Measurements from ENCODE around the gene GPR132. TPM values are rescaled to one million over a fixed set of nuclear protein-coding genes. Genes with fewer than 3 reads are reported as not detected.

GPR132 gene
- total RNA-seq, 6 donors from 2014 or later: 3.0 to 14.7 (median 7.0) TPM

GRCh38 chr14:105080161-105080560 is 14.9 kb upstream of the GPR132 start:
- whole genome bisulfite sequencing, 2 donors: 88 to 91% methylated on average over 17 of the region's 17 CpGs
- Histone ChIP-seq H3K36me3 (no peaks in the 10 kb centered on the region), H3K27ac (no peak overlapping the region), H3K9me3 (no peaks in the 10 kb centered on the region), H3K4me3 (no peak overlapping the region), H3K4me1 (peaks cover 14 to 20% (median 17%) of the 10 kb centered on the region in 4 donors), H3K27me3 (no peaks in the 10 kb centered on the region)
- no peak for ATAC-seq (ENCODE audit: low FRiP score in 2 of 2)
- DNase-seq: no peak
- TF ChIP-seq EP300 (IDR thresholded peaks at IDR 0.05) (no peak), POLR2AphosphoS5 (IDR thresholded peaks at IDR 0.05) (no peak), POLR2A (IDR thresholded peaks at IDR 0.05) (no peak), CTCF (IDR thresholded peaks at IDR 0.05) (no peak)

- Histone ChIP-seq H3K4me1 (peaks cover 14 to 25% (median 22%) of the 10 kb centered on the region in 4 donors), H3K36me3 (no peaks in the 10 kb centered on the region), H3K4me3 (no peak overlapping the region), H3K9me3 (no peaks in the 10 kb centered on the region), H3K27ac (no peak overlapping the region), H3K27me3 (no peaks in the 10 kb centered on the region)
- DNase-seq (no peak), ATAC-seq (ENCODE audit: low FRiP score in 2 of 2) (no peak)
- WGBS, 2 donors: 86 to 89% methylated on average over 1 of the region's 1 CpG
- TF ChIP-seq CTCF (IDR thresholded peaks at IDR 0.05): no peak
- no peak for TF ChIP-seq POLR2A (IDR thresholded peaks at IDR 0.05)
- TF ChIP-seq POLR2AphosphoS5 (IDR thresholded peaks at IDR 0.05): no peak
- no peak for TF ChIP-seq EP300 (IDR thresholded peaks at IDR 0.05)
Measured at GRCh38 chr14:105078294-105078693, 13.1 kb upstream of the GPR132 start.

GRCh38 chr14:105077649-105077995 is 12.4 kb upstream of the GPR132 start:
- TF ChIP-seq POLR2A (IDR thresholded peaks at IDR 0.05) (no peak), POLR2AphosphoS5 (IDR thresholded peaks at IDR 0.05) (no peak), CTCF (IDR thresholded peaks at IDR 0.05) (no peak), EP300 (IDR thresholded peaks at IDR 0.05) (no peak)
- DNase-seq (peak in 1 of 2 donors; percentile 79), ATAC-seq (ENCODE audit: low FRiP score in 2 of 2) (no peak)
- peaks cover 14 to 25% (median 22%) of the 10 kb centered on the region in 4 donors for H3K4me1 ChIP-seq
- no peak overlapping the region for H3K4me3 ChIP-seq
- H3K36me3 ChIP-seq: no peaks in the 10 kb centered on the region
- no peak overlapping the region for H3K27ac ChIP-seq
- no peaks in the 10 kb centered on the region for H3K9me3 ChIP-seq
- 48 to 69% methylated on average over 3 to 6 of the region's 8 CpGs for WGBS, 2 donors
- H3K27me3 ChIP-seq: no peaks in the 10 kb centered on the region

GRCh38 chr14:105076805-105077648 is 11.8 kb upstream of the GPR132 start:
- Histone ChIP-seq H3K4me3 (no peak overlapping the region), H3K4me1 (peaks cover 14 to 25% (median 22%) of the 10 kb centered on the region in 4 donors), H3K27me3 (no peaks in the 10 kb centered on the region), H3K36me3 (no peaks in the 10 kb centered on the region), H3K9me3 (no peaks in the 10 kb centered on the region), H3K27ac (no peak overlapping the region)
- ATAC-seq (ENCODE audit: low FRiP score in 2 of 2) (peak in 1 of 2 donors; percentile 23), DNase-seq (peak in 1 of 2 donors; percentile 68)
- WGBS, 2 donors: 64 to 66% methylated on average over 12 to 18 of the region's 18 CpGs
- TF ChIP-seq EP300 (IDR thresholded peaks at IDR 0.05): no peak
- TF ChIP-seq POLR2AphosphoS5 (IDR thresholded peaks at IDR 0.05): no peak

GRCh38 chr14:105076296-105076804 is 11.1 kb upstream of the GPR132 start:
- Histone ChIP-seq H3K27ac (no peak overlapping the region), H3K27me3 (no peaks in the 10 kb centered on the region), H3K36me3 (no peaks in the 10 kb centered on the region), H3K4me3 (no peak overlapping the region), H3K9me3 (no peaks in the 10 kb centered on the region), H3K4me1 (peaks cover 14 to 25% (median 22%) of the 10 kb centered on the region in 4 donors)
- ATAC-seq (ENCODE audit: low FRiP score in 2 of 2) (peak in 1 of 2 donors; percentile 24), DNase-seq (peak in 1 of 2 donors; percentile 70)
- 83 to 84% methylated on average over 11 to 16 of the region's 16 CpGs for WGBS, 2 donors
- TF ChIP-seq POLR2AphosphoS5 (IDR thresholded peaks at IDR 0.05): no peak
- no peak for TF ChIP-seq POLR2A (IDR thresholded peaks at IDR 0.05)
- no peak for TF ChIP-seq CTCF (IDR thresholded peaks at IDR 0.05)
- no peak for TF ChIP-seq EP300 (IDR thresholded peaks at IDR 0.05)
